Measurements from ENCODE around the gene ZNF625.

ZNF625 gene

DNA sequence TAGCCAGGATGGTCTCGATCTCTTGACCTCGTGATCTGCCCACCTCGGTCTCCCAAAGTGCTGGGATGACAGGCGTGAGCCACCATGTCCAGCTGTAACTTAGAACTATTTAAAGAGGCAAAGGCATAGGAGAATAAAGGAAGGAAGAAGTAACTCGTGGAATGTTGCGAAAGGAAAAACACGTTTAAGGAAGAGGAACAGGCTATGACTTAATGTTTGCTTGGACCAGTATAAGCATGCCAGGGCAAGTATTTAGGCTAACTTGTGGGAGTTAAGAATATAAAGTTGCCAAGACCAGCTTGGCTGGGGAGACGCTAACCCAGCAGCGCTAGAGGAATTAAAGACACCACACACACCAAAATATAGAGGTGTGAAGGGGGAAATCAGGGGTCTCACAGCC is 58.5 kb downstream of the ZNF625 start:
- no peak for TF ChIP-seq TEAD4 (IDR thresholded peaks at IDR 0.05)
- TF ChIP-seq, protein P1, sequence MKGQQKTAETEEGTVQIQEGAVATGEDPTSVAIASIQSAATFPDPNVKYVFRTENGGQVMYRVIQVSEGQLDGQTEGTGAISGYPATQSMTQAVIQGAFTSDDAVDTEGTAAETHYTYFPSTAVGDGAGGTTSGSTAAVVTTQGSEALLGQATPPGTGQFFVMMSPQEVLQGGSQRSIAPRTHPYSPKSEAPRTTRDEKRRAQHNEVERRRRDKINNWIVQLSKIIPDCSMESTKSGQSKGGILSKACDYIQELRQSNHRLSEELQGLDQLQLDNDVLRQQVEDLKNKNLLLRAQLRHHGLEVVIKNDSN (IDR thresholded peaks at IDR 0.05), result no peak
- no peak for TF ChIP-seq TCF12 (IDR thresholded peaks at IDR 0.05; ENCODE audit: low read depth)
- TF ChIP-seq YY1 (IDR thresholded peaks at IDR 0.05; ENCODE audit: low read depth), result no peak
- no peak for TF ChIP-seq CEBPB (IDR thresholded peaks at IDR 0.05)
- no peak for TF ChIP-seq CREB1 (IDR thresholded peaks at IDR 0.05; ENCODE audit: low read depth)
- TF ChIP-seq ZBTB7A (IDR thresholded peaks at IDR 0.05; ENCODE audit: low read depth), result no peak
- no peak for TF ChIP-seq FOXM1 (IDR thresholded peaks at IDR 0.05; ENCODE audit: borderline replicate concordance, low read depth)
- TF ChIP-seq, protein P2, sequence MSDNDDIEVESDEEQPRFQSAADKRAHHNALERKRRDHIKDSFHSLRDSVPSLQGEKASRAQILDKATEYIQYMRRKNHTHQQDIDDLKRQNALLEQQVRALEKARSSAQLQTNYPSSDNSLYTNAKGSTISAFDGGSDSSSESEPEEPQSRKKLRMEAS (IDR thresholded peaks at IDR 0.05), result no peak
- no peak for TF ChIP-seq EP300 (IDR thresholded peaks at IDR 0.05; ENCODE audit: borderline replicate concordance)
- TF ChIP-seq, protein P3, sequence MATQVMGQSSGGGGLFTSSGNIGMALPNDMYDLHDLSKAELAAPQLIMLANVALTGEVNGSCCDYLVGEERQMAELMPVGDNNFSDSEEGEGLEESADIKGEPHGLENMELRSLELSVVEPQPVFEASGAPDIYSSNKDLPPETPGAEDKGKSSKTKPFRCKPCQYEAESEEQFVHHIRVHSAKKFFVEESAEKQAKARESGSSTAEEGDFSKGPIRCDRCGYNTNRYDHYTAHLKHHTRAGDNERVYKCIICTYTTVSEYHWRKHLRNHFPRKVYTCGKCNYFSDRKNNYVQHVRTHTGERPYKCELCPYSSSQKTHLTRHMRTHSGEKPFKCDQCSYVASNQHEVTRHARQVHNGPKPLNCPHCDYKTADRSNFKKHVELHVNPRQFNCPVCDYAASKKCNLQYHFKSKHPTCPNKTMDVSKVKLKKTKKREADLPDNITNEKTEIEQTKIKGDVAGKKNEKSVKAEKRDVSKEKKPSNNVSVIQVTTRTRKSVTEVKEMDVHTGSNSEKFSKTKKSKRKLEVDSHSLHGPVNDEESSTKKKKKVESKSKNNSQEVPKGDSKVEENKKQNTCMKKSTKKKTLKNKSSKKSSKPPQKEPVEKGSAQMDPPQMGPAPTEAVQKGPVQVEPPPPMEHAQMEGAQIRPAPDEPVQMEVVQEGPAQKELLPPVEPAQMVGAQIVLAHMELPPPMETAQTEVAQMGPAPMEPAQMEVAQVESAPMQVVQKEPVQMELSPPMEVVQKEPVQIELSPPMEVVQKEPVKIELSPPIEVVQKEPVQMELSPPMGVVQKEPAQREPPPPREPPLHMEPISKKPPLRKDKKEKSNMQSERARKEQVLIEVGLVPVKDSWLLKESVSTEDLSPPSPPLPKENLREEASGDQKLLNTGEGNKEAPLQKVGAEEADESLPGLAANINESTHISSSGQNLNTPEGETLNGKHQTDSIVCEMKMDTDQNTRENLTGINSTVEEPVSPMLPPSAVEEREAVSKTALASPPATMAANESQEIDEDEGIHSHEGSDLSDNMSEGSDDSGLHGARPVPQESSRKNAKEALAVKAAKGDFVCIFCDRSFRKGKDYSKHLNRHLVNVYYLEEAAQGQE (IDR thresholded peaks at IDR 0.05; ENCODE audit: low read depth), result no peak
- no peak for TF ChIP-seq NFIC (IDR thresholded peaks at IDR 0.05)
- no peak for TF ChIP-seq TAF1 (IDR thresholded peaks at IDR 0.05; ENCODE audit: low read depth)
- TF ChIP-seq EGR1 (IDR thresholded peaks at IDR 0.05), result no peak
- TF ChIP-seq RAD21 (IDR thresholded peaks at IDR 0.05; ENCODE audit: low read depth), result no peak

DNA sequence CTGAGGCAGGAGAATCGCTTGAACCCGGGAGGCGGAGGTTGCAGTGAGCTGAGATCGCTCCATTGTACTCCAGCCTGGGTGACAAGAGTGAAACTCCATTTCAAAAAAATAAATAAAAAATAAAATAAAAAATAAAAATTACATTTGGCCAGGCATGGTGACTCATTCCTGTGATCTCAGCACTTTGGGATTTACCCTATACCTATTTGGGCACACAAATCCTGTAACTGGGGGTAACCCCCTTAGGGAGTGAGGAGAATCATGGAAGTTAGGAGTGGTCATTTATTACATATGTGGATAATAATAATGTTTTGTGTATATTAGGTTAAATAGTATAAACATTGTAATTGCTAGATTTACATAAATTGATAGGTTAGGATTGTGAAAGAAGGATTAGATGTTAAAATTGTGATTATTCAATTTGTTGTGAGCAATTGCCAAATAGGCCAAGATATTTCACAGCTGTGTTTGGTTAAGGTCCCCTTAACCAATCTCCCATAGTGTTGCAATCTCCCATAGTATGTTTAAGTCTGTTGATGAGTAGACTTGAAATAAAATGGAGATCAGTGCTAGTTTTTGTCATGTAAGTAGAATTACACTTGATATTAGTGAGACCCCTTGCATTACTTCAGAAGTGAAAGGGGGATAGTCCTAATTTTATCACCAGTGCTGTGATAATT is 61.3 kb downstream of the ZNF625 start:
- TF ChIP-seq EP300 (IDR thresholded peaks at IDR 0.05; ENCODE audit: borderline replicate concordance), result no peak
- TF ChIP-seq, protein P2 (IDR thresholded peaks at IDR 0.05), result no peak

All from Ishikawa (cell line).